Measurements from ENCODE around the gene TYRP1.
"Not testable (repeated sequence)": the region's sequence is repeated elsewhere in the genome, so short reads cannot be mapped to it uniquely, and the experiment has no call there.

Gene TYRP1, protein sequence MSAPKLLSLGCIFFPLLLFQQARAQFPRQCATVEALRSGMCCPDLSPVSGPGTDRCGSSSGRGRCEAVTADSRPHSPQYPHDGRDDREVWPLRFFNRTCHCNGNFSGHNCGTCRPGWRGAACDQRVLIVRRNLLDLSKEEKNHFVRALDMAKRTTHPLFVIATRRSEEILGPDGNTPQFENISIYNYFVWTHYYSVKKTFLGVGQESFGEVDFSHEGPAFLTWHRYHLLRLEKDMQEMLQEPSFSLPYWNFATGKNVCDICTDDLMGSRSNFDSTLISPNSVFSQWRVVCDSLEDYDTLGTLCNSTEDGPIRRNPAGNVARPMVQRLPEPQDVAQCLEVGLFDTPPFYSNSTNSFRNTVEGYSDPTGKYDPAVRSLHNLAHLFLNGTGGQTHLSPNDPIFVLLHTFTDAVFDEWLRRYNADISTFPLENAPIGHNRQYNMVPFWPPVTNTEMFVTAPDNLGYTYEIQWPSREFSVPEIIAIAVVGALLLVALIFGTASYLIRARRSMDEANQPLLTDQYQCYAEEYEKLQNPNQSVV

DNA sequence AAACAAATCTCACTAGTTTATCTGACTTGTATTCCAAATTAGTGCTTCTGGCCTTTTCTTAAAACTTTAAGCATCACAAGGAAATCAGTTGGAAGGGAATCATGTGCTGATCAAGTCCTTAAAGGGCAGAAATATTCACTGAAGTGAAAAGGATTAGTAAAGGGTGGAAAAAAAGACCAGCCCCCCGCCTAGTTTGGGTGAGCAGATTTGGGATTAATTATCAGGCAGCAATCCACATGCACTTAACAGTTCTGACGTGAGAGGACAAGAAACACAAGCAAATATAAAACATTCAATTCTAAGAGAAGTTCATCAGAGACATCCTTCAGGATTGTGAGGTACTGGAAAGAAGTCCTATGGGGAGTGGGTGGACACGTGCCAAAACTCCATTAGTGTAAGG is at the start of gene TYRP1:
TSS of gene TYRP1 (plus strand) at position 245 of the 400 bp plus-strand sequence. CDS start 612 bp downstream, outside the sequence.
- DNase-seq: no peak

DNA sequence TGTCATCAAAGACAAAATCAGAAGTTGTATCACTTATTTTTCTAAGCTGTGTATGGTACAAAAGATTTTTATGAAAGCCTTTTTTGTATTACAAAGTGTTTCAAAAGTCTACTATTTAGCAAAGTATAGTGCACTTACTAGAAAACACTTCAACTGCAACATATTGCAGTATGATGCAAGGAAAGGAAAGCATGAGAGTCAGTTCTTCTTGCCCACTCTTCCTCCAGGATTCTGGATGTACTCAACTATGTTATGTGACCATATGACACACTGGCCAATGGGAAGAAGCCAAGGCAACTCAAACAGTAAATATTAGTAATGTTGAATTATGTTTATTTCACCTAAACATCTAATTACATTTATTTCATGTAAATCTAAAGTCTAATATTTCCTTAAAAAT is 49.5 kb upstream of the TYRP1 start:
- no peak for DNase-seq

DNA sequence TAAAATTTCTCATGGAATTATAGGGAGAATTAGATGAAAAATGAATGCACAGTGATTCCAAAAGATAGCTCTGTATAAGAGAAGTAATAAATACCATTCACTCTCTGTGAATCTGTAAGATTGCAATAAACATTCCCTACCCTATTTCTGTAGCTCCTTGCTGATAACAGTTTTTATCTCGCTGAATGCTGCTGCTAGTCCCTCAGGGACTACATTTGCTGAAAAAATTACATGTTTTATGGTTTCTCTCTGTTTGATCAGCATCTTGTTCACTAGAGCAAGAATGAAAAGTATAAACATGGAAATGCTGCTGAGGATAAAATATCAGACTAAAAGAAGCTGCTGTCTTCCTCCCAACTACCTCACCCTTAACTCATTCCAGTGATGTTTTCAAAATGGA is 44.3 kb upstream of the TYRP1 start:
- no peak for DNase-seq

DNA sequence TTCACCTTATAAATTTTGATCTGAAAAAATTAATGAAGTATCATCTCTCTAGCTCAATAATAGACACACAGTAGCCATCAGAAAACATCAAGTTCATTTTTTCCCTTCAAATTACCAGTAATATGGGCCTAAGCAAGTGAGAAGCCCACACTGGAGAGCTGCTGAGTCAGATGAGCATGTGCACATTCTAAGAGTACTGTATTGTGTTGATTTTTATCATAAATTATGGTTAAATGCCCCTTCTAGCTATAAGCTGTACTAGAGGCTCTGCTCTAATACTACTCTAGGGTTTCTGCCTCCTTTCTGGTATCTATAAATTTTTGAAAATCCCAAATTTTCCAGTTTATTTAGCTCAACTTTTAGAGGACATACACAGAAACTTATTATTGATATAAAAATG is 42.1 kb upstream of the TYRP1 start:
- no peak for DNase-seq

DNA sequence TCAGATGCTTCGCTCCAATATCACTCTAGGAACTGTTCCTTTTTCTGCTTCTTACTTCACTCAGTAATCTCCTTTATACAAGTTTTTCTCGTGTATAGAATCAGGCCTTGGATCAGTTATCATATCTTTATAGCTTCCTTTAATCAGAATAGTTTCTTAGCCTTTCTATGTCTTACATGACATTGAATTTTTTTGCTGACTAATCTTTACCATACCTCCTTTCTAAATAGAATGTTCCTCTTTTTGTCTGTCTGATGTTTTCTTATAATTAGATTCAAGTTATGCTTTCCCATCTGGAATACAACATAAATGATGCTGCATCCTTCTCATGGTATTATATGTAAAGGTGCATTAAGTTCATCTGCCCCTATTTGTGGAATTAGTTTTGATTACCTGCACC is 40.2 kb upstream of the TYRP1 start:
- no peak for DNase-seq

DNA sequence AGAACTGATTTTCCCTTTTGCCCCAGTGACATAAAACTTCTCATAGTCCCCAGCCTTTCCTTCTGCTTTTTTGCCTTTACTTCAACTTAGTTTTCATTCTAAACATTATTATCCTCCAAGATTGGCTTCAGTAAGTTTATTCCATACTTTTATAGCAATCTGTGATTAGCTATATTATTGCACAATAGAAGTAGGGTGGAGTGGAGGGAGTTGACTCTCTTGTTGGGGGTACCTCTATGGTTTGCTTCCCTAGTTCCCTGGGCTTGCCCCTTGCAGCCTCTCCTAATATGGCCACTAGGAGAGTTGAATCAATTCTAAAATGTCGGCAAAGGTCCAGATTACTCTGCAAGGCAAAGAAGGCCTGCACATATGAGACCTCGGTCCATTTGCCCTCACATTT is 36.4 kb upstream of the TYRP1 start:
- no peak for DNase-seq

DNA sequence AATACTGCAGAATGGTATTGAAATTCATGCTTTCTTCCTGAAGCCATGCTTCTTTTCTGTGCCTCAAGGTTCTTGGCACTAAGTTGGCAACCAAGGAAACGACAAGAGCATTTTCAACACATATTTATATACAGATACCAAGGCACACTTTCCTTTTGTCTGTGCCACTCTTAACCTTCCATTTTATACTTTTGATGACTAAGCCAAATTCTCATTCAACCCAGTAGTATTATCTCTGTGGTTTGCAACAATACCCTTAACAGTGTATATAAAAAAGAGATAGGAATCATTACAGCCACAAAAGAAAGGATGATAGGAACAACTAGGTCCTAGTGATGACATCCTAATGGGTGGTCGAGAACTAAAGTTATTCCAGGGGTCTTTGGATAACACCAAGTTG is 36.0 kb upstream of the TYRP1 start:
- no peak for DNase-seq

DNA sequence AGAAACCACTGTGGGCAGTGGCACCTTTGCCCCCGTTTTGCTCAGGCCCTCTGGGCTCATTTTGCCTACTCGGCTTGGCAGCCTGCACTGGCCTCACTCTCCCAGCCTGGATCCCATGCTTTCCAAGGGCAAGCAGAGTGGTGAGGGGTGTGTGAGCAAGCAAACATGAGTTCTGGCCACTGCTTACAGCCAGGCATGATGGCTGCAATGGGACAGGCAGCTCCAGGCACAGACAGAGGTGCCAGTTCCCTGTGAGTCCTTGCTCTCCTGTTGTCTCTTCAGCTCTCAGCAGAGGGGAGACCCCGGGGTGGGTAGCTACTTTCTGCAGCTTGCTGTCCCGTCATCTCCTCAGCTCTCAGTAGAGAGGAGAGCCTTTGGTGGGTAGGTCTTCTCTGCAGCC is 35.2 kb upstream of the TYRP1 start:
- DNase-seq: no peak

DNA sequence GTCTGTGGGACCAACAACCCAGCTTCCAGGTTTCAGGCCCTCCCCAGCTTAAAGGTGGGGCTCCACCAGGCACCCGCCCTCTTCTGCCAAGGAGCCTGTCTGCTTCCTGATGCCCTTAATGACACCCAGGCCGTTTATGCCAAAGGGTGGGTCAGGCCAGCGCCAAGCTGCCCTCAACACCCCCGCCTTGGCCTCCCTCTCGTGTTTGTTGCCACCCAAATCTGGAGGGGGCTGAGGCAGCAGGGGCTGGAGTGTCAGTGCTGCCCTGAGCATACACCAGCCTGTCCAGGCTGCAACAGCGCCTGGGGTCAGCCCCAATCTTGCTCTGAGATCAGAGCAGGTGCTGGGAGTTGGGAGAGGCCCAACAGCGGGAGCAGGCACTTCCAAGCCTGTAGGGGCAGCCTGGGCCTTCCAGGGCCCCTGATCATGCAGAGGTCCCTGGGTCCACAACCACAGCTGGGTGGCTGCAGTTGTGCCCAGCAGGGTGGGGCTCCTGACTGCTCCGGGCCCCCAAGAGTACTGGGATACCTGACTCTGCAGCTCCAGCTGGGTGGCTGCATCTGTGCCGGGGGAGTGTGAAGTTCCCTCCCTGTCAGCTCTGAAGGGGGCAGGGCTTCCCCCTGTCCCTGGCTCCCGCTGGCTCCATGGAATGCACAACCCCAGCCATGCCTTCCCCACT is 34.5 kb upstream of the TYRP1 start:
- DNase-seq: no peak

DNA sequence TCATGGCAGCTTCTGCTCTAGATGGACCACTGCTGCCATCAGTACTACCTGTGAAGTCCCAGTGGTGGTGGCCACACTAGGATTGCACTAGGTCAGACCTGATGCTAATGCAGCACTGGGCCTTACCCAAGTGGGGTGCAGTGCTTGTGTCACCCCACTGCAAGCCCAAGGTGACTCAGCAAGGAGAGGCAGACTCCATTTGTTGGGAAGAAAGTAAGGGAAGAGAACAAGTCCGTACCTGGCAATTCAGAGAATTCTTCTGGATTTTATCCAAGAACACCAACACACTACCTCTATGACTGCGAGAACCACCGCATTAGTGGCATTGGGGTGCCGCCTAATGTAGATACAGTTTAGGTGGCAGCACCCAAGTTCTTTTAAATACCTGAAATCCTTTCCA is 34.0 kb upstream of the TYRP1 start:
- no peak for DNase-seq

DNA sequence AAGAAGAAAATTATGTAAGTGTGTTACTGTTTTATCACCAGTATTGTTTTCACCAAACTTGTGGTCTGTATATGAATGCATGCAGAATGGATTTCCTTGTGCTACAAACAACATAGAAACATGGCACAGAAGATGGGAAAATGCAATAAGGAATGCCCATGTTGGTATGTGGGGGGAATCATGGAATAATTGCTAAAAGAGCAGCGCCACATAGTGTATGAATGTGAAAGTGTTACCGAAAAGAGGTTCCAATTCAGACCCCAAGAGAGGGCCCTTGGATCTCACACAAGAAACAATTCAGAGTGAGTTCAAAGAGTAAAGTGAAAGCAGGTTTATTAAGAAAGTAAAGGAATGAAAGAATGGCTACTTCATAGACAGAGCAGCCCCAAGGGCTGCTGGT is 26.4 kb upstream of the TYRP1 start:
- no peak for DNase-seq

DNA sequence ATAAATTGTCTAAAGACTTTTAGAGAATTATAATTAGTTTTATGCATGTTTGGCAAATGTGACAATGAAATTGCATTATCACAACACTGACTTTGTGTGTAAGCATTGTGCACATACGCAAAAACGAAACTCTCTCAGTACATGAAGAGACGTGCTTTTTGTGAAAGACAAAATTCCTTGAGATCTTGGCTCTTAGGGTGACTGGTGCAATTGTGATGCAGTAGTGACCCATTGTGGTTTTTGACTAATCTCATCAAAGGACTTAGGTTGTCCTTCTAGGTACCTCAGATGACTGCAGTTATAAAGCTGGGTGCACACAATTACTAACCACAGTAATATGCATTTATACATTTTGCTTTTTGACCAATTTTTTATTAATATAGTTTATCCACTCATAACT is 25.3 kb upstream of the TYRP1 start:
- no peak for DNase-seq

DNA sequence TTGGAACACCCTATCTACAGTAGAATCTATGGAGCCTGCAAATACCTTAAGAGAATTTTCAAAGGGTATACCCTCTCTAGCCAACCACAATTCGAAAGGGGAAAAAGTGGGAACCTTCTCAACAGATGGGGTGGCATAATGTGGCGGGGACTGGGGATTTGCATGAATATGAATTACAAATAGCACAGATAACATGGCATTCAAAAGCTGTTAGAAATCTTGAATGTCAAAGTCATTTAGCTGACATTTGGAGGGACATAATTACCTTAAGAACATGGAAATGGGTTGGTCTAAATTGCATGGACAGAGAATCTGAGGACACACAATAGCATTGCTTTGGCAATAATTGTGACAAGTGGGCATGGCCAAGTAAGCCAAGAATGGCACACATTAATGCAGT is 23.2 kb upstream of the TYRP1 start:
- DNase-seq: no peak

DNA sequence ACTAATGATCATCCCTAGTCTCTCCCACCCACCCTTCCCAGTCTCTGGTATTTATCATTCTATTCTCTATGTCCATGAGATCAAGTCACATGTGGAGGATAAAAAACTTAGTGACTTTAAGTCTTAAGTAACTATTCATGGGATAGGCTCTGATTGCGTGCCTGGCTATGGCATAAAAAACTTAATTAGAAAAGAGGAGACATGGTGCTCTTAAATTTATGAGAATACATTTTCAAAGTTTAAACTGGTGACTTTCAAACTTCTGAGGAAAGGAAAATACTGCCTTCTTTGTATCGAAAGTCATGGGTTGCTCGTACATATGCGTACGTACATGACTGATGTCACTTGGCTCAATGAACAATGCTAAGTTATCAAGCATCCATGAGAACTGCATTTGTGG is 18.2 kb upstream of the TYRP1 start:
- DNase-seq: no peak

DNA sequence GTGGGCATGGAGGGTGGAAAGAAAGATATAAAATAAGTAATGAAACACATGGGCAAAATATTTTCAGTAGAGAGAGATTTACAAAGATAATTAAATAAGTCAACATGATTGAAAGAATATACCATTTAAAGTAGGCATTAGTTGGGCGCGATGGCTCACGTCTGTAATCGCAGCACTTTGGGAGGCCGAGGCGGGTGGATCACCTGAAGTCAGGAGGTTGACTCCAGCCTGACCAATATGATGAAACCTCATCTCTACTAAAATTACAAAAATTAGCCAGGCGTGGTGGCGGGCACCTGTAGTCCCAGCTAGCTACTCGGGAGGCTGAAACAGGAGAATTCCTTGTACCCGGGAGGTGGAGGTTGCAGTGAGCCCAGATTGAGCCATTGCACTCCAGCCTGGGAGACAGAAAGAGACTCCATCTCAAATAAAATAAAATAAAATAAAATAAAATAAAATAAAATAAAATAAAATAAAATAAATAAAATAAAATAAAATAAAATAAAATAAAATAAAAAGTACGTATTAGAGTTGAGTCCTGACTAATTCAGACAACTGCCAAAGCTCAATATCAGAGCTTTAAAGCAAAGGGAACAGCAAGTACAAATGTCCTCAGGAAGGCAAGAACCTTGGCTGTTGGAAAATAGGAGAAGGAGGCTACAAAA is 15.6 kb upstream of the TYRP1 start:
- not testable (repeated sequence) for DNase-seq

DNA sequence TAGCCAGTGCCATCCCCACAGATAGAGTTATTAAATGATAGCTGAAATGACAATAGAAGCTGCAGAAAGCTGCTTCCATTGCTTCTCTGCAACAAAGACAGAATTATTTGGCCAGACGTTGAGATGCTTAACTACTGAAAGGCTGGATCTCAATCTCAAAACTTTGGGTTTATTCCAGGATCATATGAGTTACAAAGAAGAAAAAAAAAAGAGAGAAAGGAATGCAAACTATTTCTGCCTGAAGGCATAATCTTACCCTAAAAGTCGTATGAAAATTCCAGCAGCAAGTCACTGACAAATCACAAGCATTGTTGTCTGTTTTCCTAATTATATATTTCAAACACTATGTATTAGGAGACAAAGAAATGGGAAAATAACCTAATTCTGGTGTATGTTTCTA is 12.8 kb upstream of the TYRP1 start:
- DNase-seq: no peak

DNA sequence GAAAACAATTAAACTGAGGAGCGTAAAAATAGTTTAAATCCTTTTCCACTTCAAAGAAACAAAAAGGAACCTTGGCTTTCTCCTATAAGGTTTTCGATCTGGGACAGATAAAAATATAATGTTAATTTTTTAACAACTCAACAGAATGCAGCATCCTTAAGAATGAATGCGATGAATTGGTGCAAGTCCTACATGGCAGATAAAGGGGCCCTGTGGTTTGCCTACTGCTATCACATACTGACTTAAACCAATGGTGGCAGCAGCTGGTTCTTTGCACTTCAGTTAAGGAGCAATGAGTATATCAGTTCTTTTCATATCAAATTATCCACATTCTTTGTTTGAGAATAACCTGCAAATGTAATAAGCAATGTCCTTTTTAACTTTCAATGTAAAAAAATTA is 12.4 kb upstream of the TYRP1 start:
- no peak for DNase-seq

DNA sequence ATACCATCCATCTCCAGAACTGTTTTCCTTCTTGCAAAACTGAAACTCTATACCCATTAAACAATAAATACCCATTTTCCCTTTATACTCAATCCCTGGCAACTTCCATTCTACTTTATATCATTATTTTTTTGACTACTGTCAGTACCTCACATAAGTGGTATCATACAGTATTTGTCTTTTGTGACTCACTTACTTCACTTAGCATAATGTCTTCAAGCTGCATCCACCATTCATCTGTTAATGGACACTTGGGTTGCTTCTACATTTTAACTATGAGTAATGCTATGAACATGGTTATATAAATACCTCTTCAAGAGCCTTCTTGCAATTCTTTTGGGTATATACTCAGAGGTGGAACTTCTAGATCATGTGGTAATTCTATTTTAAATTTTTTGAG is 11.6 kb upstream of the TYRP1 start:
- DNase-seq: no peak

DNA sequence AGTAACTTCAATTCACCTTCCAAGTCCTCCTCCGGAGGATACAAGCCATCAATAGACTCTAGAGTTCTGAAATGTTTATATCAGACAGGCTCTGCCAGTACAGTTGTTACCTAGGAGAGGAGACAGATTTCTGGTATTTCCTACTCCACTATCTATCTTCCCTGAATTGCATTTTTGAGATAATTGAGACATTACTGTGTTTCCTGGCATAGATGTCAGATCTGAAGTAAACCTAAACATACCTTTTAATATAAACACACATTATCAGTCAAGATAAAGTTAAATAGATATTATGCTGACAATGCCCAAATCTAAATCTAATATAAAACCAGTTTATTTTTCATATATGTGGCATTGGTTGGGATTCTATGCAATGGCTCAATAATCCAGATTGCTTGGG is 8.2 kb upstream of the TYRP1 start:
- DNase-seq: no peak

DNA sequence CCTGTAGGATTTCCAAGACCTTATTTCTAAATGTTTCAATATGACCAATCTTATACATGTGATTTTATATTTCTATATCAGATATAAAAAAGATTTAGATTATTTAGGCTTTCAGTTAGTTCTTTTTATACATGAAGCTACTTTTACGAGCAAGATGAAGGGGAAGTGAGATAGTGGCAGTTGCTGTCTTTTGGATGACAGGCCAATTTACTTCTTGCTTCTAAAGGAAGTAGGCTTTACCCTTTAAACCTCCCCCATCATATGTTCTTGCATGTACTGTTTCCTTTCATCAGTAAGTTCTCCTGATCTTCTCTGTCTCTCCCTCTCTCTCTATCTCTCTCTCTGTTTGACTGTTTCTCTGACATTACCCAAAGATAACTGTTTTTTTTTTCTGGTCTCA is 4.0 kb upstream of the TYRP1 start:
- DNase-seq: no peak

DNA sequence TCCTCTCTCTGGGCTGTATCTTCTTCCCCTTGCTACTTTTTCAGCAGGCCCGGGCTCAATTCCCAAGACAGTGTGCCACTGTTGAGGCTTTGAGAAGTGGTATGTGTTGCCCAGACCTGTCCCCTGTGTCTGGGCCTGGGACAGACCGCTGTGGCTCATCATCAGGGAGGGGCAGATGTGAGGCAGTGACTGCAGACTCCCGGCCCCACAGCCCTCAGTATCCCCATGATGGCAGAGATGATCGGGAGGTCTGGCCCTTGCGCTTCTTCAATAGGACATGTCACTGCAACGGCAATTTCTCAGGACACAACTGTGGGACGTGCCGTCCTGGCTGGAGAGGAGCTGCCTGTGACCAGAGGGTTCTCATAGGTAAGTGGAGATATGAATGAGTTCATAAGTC is 828 bp downstream of the TYRP1 start:
- DNase-seq: no peak

DNA sequence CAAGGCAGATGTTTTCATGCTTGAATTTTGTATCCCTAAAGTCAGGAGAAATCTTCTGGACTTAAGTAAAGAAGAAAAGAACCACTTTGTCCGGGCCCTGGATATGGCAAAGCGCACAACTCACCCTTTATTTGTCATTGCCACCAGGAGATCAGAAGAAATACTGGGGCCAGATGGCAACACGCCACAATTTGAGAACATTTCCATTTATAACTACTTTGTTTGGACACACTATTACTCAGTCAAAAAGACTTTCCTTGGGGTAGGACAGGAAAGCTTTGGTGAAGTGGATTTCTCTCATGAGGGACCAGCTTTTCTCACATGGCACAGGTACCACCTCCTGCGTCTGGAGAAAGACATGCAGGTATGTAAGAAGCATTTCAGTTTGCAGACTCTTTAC is 2.3 kb downstream of the TYRP1 start:
- DNase-seq: no peak

DNA sequence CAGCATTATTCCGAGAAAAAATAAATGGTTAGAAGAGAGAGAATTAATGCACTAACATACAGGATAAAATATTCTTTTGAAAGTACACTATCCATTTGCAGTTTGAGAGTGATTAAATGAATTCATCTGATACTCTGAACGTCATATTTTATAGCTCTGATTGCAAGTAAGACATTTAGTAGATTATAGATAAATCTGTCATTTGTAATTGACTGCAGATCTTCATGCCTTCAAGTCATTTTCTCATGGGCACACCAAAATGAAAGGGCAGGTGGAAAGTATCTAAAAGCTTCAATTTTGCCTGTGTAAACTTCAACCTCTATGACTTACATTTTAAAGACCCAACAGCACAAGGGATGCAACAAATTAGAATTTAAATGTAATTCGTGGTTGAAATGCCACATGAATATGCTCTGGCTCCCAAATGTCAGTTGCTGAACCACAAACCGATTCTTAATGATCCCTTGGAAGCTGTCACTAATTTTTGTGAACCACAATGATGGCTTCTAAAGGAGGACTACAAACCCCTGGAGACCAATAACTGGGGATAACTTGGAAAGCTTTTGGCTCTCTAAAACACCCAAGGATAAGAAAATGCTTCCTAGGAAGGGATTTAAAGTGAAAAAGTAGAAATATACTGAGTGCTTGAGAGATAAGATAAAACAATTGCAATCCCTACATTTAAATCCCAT is 3.9 kb downstream of the TYRP1 start:
- DNase-seq: no peak

Data from CD4-positive, alpha-beta T cell treated with Interferon alpha-2 for 1 hour (primary cell).